K562 (cell line): ENCODE results near the gene GOT2. TPM values are rescaled to one million over a fixed set of nuclear protein-coding genes. Genes with fewer than 3 reads are reported as not detected.

Experiments used
- ATAC-seq: fragments of 200-7000 bp; cut with Tn5 transposase; 3 replicates; pipeline ENCODE4 v1.9.1; 2020; ENCODE audit warnings: moderate library complexity
- BruUV-seq: library from RNA; stranded (reverse); fragments of 400-500 nt; replicated peaks from 2 replicates; lab custom pipeline; 2021; lab: Mats Ljungman, UMichigan
- CTCF ChIA-PET: fragments of 300-600 bp; formaldehyde crosslinking; extraction: SDS; loops from one replicate; lab custom pipeline; 2021; ENCODE audit warnings: low intra/inter-chr PET ratio; lab: Yijun Ruan, JAX
- POLR2A ChIA-PET: fragments of 300-600, 350-650 bp; sonication (Branson Sonifier 250); formaldehyde crosslinking; extraction: SDS; loops from one replicate; lab custom pipeline; 2021; ENCODE audit warnings: antibody characterized with exemption, inconsistent platforms; lab: Yijun Ruan, JAX
- DNase-seq, 4 experiments: peaks; one replicate each; pipeline versions ENCODE4 v3.0.0 to v3.0.0-alpha.2; 2011 to 2018; ENCODE audit warnings: low spot score in 3 of 4, mixed read lengths in 3 of 4; ENCODE audit errors: extremely low read depth in 1 of 4
- FAIRE-seq: peaks from 2 replicates; lab custom pipeline; 2011; peaks lifted over from hg19 to GRCh38; lab: Jason Lieb, UNC
- H2AFZ ChIP-seq: 2 replicates; pipeline ENCODE4 v1.6.0; 2011; ENCODE audit warnings: low read depth, low read length, control low read depth, inconsistent platforms
- H3K27ac ChIP-seq: fragments of 200-600 bp; 3 replicates; pipeline ENCODE4 v1.8.0; 2011; ENCODE audit warnings: low read depth, mild to moderate bottlenecking, control low read depth, inconsistent platforms, low read length, moderate library complexity, mixed read lengths; ENCODE audit errors: extremely low read depth
- H3K27me3 ChIP-seq, 2 experiments: fragments of 300-600 bp in 1 of 2; 2 replicates in 1 of 2; 3 replicates in 1 of 2; pipeline versions ENCODE4 v1.6.0 to v1.8.0; 2011; ENCODE audit warnings: inconsistent platforms in 2 of 2, low read length in 2 of 2, mild to moderate bottlenecking in 1 of 2, mixed read lengths in 1 of 2, moderate library complexity in 1 of 2; ENCODE audit not compliant: control insufficient read depth in 2 of 2, insufficient read depth in 2 of 2
- H3K36me3 ChIP-seq: fragments of 300-600 bp; 3 replicates; pipeline ENCODE4 v1.8.0; 2011; ENCODE audit warnings: mild to moderate bottlenecking, low read length, inconsistent platforms; ENCODE audit not compliant: control insufficient read depth, insufficient read depth
- H3K4me1 ChIP-seq, 2 experiments: fragments of 200-600 bp in 1 of 2; replicated peaks in 1 of 2; 2 replicates in 1 of 2; 3 replicates in 1 of 2; pipeline versions ENCODE4 v1.5.1 to v1.8.0; 2011; ENCODE audit warnings: inconsistent platforms in 2 of 2, low read length in 2 of 2, mild to moderate bottlenecking in 1 of 2, mixed read lengths in 1 of 2, moderate library complexity in 1 of 2; ENCODE audit not compliant: control insufficient read depth in 2 of 2, insufficient read depth in 2 of 2
- H3K4me2 ChIP-seq: 2 replicates; pipeline ENCODE4 v1.6.1; 2011; ENCODE audit warnings: low read length, control low read depth, inconsistent platforms, mixed read lengths; ENCODE audit not compliant: insufficient read depth
- H3K4me3 ChIP-seq: fragments of 200-600 bp; sonication (generic), shearing (Covaris generic); 2 replicates; pipeline ENCODE4 v1.5.1; 2016; ENCODE audit warnings: control low read depth, inconsistent platforms
- H3K79me2 ChIP-seq: fragments of 200-600 bp; 3 replicates; pipeline ENCODE4 v1.8.0; 2011; ENCODE audit warnings: low read length, inconsistent platforms; ENCODE audit not compliant: control insufficient read depth, insufficient read depth
- H3K9ac ChIP-seq, 2 experiments: 2 replicates each; pipeline versions ENCODE4 v1.6.0 to v1.6.1; 2011; ENCODE audit warnings: low read depth in 2 of 2, low read length in 2 of 2, control low read depth in 1 of 2, inconsistent platforms in 1 of 2, mild to moderate bottlenecking in 1 of 2, mixed read lengths in 1 of 2; ENCODE audit not compliant: insufficient read depth in 1 of 2
- H3K9me1 ChIP-seq: one replicate; pipeline ENCODE4 v1.6.0; 2011; ENCODE audit warnings: inconsistent platforms, mild to moderate bottlenecking, low read length, moderate library complexity; ENCODE audit not compliant: control insufficient read depth, insufficient read depth
- H3K9me3 ChIP-seq: replicated peaks from 2 replicates; pipeline ENCODE4 v1.5.1; 2011; ENCODE audit warnings: low read depth, low read length, inconsistent platforms; ENCODE audit not compliant: control insufficient read depth, insufficient read depth
- H4K20me1 ChIP-seq: replicated peaks from 2 replicates; pipeline ENCODE4 v1.6.1; 2011; ENCODE audit warnings: low read length, inconsistent platforms, mixed read lengths; ENCODE audit not compliant: control insufficient read depth, insufficient read depth
- HNRNPK ChIP-seq: fragments of 200-400 bp; formaldehyde crosslinking; IDR thresholded peaks from one replicate; pipeline ENCODE4 v1.6.1; 2018; ENCODE audit warnings: mild to moderate bottlenecking, low read depth, low read length; ENCODE audit not compliant: poor library complexity, severe bottlenecking
- ILK ChIP-seq: fragments of 450-650 bp; IDR thresholded peaks from 2 replicates; pipeline ENCODE4 v1.6.1; 2016; ENCODE audit warnings: missing genetic modification characterization, low read depth, mild to moderate bottlenecking, missing compliant biosample characterization, moderate library complexity, borderline replicate concordance
- MAFG ChIP-seq: fragments of 450-650 bp; conservative IDR thresholded peaks from 2 replicates; pipeline ENCODE4 v1.6.1; 2016; ENCODE audit warnings: missing genetic modification characterization, missing compliant biosample characterization
- MCM5 ChIP-seq: fragments of 450-650 bp; IDR thresholded peaks from 2 replicates; pipeline ENCODE4 v1.6.1; 2016; ENCODE audit warnings: low read depth
- NFE2 ChIP-seq: IDR thresholded peaks from 2 replicates; pipeline ENCODE4 v1.6.1; 2014; ENCODE audit warnings: antibody characterized with exemption, low read depth
- NFE2L1 ChIP-seq: fragments of 450-650 bp; IDR thresholded peaks from 2 replicates; pipeline ENCODE4 v1.6.1; 2016; ENCODE audit warnings: missing genetic modification characterization, low read depth, mild to moderate bottlenecking, missing compliant biosample characterization, moderate library complexity, borderline replicate concordance
- NFRKB ChIP-seq: fragments of 450-650 bp; IDR thresholded peaks from 2 replicates; pipeline ENCODE4 v1.6.1; 2016; ENCODE audit warnings: low read depth
- SIN3B ChIP-seq: fragments of 450-650 bp; IDR thresholded peaks from 2 replicates; pipeline ENCODE4 v1.6.1; 2017; ENCODE audit warnings: low read depth, mild to moderate bottlenecking, moderate library complexity
- TRIM24 ChIP-seq, 2 experiments: fragments of 450-650 bp; IDR thresholded peaks; 2 replicates each; pipeline ENCODE4 v1.6.1; 2016
- ZHX1 ChIP-seq: fragments of 150-350 bp; conservative IDR thresholded peaks from 2 replicates; pipeline ENCODE4 v1.6.1; 2014; ENCODE audit warnings: low read length
- ZNF311 ChIP-seq: fragments of 250-450 bp; sonication (Bioruptor Pico); IDR thresholded peaks from 2 replicates; pipeline ENCODE4 v1.4.0; 2020; ENCODE audit warnings: mild to moderate bottlenecking, moderate library complexity
- ZSCAN29 ChIP-seq: fragments of 450-650 bp; IDR thresholded peaks from 2 replicates; pipeline ENCODE4 v1.6.1; 2017
- WGBS: fragments of 100-300 bp; shearing (Covaris generic); methylation state at CpG from one replicate; pipeline ENCODE4 v1.1.6; 2016; ENCODE audit warnings: low coverage, mixed read lengths; ENCODE audit not compliant: insufficient coverage; ENCODE audit errors: missing lambda C conversion rate; 5-methylcytosine and 5-hydroxymethylcytosine counted together
- in situ Hi-C: fragments of 300-500 bp; cut with MboI; formaldehyde crosslinking; loops from 4 replicates; pipeline ENCODE4 v1.15.0; 2018; ENCODE audit warnings: inconsistent platforms, mixed read lengths
- intact Hi-C: fragments of 100-400 bp; cut with micrococcal nuclease; formaldehyde crosslinking; loops from 2 replicates; pipeline ENCODE4 v1.14.2; 2022
- polyA plus RNA-seq, 8 experiments: library from polyadenylated mRNA; depleted of rRNA in 4 of 8; stranded (reverse) in 5 of 8; unstranded in 3 of 8; fragments of >200 nt; fragmentation: Nextera tagmentation in 2 of 8; fragmentation: Illumina TruSeq in 1 of 8; extraction: Ambion mirVana in 2 of 8; extraction: Trizol in 1 of 8; gene quantifications; 2 replicates each; pipeline versions ENCODE4 v1.2.1 to v1.2.3, GENCODE V29; 2011 to 2014; ENCODE audit warnings: inconsistent platforms in 1 of 8, missing spikeins in 1 of 8
- total RNA-seq, 7 experiments: library from RNA; depleted of rRNA in 6 of 7; stranded (reverse); fragments of >200 nt in 6 of 7; fragmentation: Illumina TruSeq in 2 of 7; extraction: Trizol in 2 of 7; gene quantifications; 2 replicates each; pipeline versions ENCODE4 v1.2.1 to v1.2.3, GENCODE V29; 2011 to 2021; ENCODE audit warnings: low replicate concordance in 1 of 7
- TF ChIP-seq, protein P1 (sequence below): sonication (generic); formaldehyde crosslinking; IDR thresholded peaks from 2 replicates; pipeline ENCODE4 v1.8.0; 2022; ENCODE audit warnings: missing genetic modification reagents, mild to moderate bottlenecking, borderline replicate concordance

GOT2 gene
- total and polyA plus RNA-seq, 9 of the 15 experiments (the other 6 are each of a cell fraction or from before 2014, with no cell fraction given): 43.1 to 190 (median 80.2) TPM

DNA sequence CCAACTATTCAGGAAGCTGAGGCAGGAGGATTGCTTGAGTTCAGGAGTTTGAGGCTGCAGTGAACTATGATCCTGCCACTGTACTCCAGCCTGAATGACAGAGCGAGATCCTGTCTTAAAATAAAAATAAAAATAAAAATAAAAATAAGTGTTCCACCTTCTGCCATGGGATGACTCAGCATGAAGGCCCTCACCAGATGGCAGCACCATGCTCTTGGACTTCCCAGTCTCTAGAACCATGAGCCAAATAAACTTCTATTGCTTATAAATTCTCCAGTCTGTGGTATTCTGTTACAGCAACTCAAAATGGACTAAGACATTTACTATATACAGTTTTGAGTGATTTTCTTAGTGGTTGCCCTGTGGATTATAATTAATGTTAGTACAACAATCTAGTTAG, 41.7 kb downstream of the GOT2 start:
- ATAC-seq (no peak), FAIRE-seq (no peak), DNase-seq (no peak)
- Histone ChIP-seq H3K36me3 (no peaks in the 10 kb centered on the region), H3K9ac (no peak overlapping the region), H3K27me3 (no peaks in the 10 kb centered on the region; a peak in 1 of 5 replicates), H3K79me2 (no peaks in the 10 kb centered on the region), H3K4me2 (no peak overlapping the region), H3K4me3 (no peak overlapping the region), H3K9me3 (peaks cover 6% of the 10 kb centered on the region; the same call in 1 of the 2 replicates), H3K4me1 (no peaks in the 10 kb centered on the region), H3K9me1 (no peaks in the 10 kb centered on the region), H4K20me1 (no peaks in the 10 kb centered on the region), H2AFZ (no peak overlapping the region), H3K27ac (no peak overlapping the region)
- BruUV-seq: no TSS peak
- intact Hi-C loops: no loop called here
- ChIA-PET CTCF (no interaction called here), POLR2A (no interaction called here)
- TF ChIP-seq NFE2L1 (tag) (0 out of 2 replicates have a peak, but pooled peaks have one; percentile 4), ZSCAN29 (no peak), ZHX1 (no peak), SIN3B (no peak), ZNF311 (no peak), HNRNPK (no peak), TRIM24 (IDR thresholded peaks at IDR 0.05) (peak in 1 of 2 experiments; percentile 36; a peak in 1 of 4 replicates), NFE2 (peak; percentile 72), ILK (tag) (no peak), MCM5 (no peak), MAFG (tag) (peak; percentile 40; the same call in 1 of the 2 replicates), NFRKB (no peak)
- TF ChIP-seq, protein P1, sequence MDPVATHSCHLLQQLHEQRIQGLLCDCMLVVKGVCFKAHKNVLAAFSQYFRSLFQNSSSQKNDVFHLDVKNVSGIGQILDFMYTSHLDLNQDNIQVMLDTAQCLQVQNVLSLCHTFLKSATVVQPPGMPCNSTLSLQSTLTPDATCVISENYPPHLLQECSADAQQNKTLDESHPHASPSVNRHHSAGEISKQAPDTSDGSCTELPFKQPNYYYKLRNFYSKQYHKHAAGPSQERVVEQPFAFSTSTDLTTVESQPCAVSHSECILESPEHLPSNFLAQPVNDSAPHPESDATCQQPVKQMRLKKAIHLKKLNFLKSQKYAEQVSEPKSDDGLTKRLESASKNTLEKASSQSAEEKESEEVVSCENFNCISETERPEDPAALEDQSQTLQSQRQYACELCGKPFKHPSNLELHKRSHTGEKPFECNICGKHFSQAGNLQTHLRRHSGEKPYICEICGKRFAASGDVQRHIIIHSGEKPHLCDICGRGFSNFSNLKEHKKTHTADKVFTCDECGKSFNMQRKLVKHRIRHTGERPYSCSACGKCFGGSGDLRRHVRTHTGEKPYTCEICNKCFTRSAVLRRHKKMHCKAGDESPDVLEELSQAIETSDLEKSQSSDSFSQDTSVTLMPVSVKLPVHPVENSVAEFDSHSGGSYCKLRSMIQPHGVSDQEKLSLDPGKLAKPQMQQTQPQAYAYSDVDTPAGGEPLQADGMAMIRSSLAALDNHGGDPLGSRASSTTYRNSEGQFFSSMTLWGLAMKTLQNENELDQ: no peak
- in situ Hi-C loops: no loop called here
- WGBS: 31% methylated on average over 1 of the region's 1 CpG
